Ishikawa (cell line): ENCODE data around the gene CACNG4.

ENCODE experiments used
- CEBPB ChIP-seq: IDR thresholded peaks from 2 replicates; pipeline ENCODE4 v1.6.1; 2012
- CREB1 ChIP-seq: IDR thresholded peaks from 2 replicates; pipeline ENCODE4 v1.6.1; 2012; ENCODE audit warnings: low read depth
- EGR1 ChIP-seq: IDR thresholded peaks from 2 replicates; pipeline ENCODE4 v1.6.1; 2012
- EP300 ChIP-seq: IDR thresholded peaks from 2 replicates; pipeline ENCODE4 v1.6.1; 2012; ENCODE audit warnings: borderline replicate concordance
- MAX ChIP-seq: IDR thresholded peaks from 2 replicates; pipeline ENCODE4 v1.6.1; 2012
- NFIC ChIP-seq: IDR thresholded peaks from 2 replicates; pipeline ENCODE4 v1.6.1; 2012
- RAD21 ChIP-seq: IDR thresholded peaks from 2 replicates; pipeline ENCODE4 v1.6.1; 2012; ENCODE audit warnings: low read depth
- TAF1 ChIP-seq: IDR thresholded peaks from 2 replicates; pipeline ENCODE4 v1.6.1; 2012; ENCODE audit warnings: low read depth, mild to moderate bottlenecking
- TCF12 ChIP-seq: IDR thresholded peaks from 2 replicates; pipeline ENCODE4 v1.6.1; 2012; ENCODE audit warnings: low read depth
- TEAD4 ChIP-seq: IDR thresholded peaks from 2 replicates; pipeline ENCODE4 v1.6.1; 2012
- USF1 ChIP-seq: IDR thresholded peaks from 2 replicates; pipeline ENCODE4 v1.6.1; 2012
- YY1 ChIP-seq: IDR thresholded peaks from 2 replicates; pipeline ENCODE4 v1.6.1; 2012; ENCODE audit warnings: low read depth
- TF ChIP-seq, protein P1 (sequence below): IDR thresholded peaks from 2 replicates; pipeline ENCODE4 v1.6.1; 2012; ENCODE audit warnings: low read depth, mild to moderate bottlenecking

GRCh38 chr17:66985338-66986237, 21.1 kb downstream of the CACNG4 start:
- TF ChIP-seq TEAD4 = no peak
- TF ChIP-seq, protein P1, sequence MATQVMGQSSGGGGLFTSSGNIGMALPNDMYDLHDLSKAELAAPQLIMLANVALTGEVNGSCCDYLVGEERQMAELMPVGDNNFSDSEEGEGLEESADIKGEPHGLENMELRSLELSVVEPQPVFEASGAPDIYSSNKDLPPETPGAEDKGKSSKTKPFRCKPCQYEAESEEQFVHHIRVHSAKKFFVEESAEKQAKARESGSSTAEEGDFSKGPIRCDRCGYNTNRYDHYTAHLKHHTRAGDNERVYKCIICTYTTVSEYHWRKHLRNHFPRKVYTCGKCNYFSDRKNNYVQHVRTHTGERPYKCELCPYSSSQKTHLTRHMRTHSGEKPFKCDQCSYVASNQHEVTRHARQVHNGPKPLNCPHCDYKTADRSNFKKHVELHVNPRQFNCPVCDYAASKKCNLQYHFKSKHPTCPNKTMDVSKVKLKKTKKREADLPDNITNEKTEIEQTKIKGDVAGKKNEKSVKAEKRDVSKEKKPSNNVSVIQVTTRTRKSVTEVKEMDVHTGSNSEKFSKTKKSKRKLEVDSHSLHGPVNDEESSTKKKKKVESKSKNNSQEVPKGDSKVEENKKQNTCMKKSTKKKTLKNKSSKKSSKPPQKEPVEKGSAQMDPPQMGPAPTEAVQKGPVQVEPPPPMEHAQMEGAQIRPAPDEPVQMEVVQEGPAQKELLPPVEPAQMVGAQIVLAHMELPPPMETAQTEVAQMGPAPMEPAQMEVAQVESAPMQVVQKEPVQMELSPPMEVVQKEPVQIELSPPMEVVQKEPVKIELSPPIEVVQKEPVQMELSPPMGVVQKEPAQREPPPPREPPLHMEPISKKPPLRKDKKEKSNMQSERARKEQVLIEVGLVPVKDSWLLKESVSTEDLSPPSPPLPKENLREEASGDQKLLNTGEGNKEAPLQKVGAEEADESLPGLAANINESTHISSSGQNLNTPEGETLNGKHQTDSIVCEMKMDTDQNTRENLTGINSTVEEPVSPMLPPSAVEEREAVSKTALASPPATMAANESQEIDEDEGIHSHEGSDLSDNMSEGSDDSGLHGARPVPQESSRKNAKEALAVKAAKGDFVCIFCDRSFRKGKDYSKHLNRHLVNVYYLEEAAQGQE = no peak
- no peak for TF ChIP-seq CREB1
- no peak for TF ChIP-seq EP300
- TF ChIP-seq MAX = no peak
- TF ChIP-seq TAF1 = no peak
- TF ChIP-seq TCF12 = no peak
- TF ChIP-seq RAD21 = no peak
- TF ChIP-seq EGR1 = no peak
- no peak for TF ChIP-seq NFIC
- TF ChIP-seq CEBPB = no peak
- TF ChIP-seq YY1 = no peak
- no peak for TF ChIP-seq USF1
